B cell (primary cell): Measurements from ENCODE around the gene AIG1. TPM values are rescaled to one million over a fixed set of nuclear protein-coding genes. Genes with fewer than 3 reads are reported as not detected.

Source experiments
- ATAC-seq: fragments of 200-7000 bp; cut with Tn5 transposase; one replicate; pipeline ENCODE4 v1.10.0; 2021; ENCODE audit warnings: low read depth, mild to moderate bottlenecking, moderate number of reproducible peaks, moderate library complexity
- CTCF ChIA-PET: fragments of 350-600 bp; sonication (Branson Sonifier 250); formaldehyde crosslinking; loops from one replicate; lab custom pipeline; 2021; ENCODE audit warnings: antibody characterized with exemption, inconsistent platforms; lab: Charles Lee
- POLR2A ChIA-PET: fragments of 350-600 bp; sonication (Branson Sonifier 250); formaldehyde crosslinking; loops from one replicate; lab custom pipeline; 2021; ENCODE audit warnings: antibody characterized with exemption; lab: Charles Lee
- DNase-seq: peaks from one replicate; pipeline ENCODE4 v3.0.0; 2013
- H2AFZ ChIP-seq: 2 replicates; pipeline ENCODE4 v1.6.1; 2012; ENCODE audit warnings: mild to moderate bottlenecking, low read depth, low read length; ENCODE audit not compliant: insufficient read depth, poor library complexity, severe bottlenecking
- H3K27ac ChIP-seq, 2 donors: 1 replicate in 1 of 2; 2 replicates in 1 of 2; pipeline ENCODE4 v1.5.1; 2012 to 2013; ENCODE audit warnings: low read length in 2 of 2, mild to moderate bottlenecking in 2 of 2, moderate library complexity in 1 of 2
- H3K27me3 ChIP-seq, 4 experiments: fragments of 200-600 bp in 1 of 4; sonication (generic) in 1 of 4; replicated peaks in 1 of 4; 1 replicate in 2 of 4; 2 replicates in 2 of 4; pipeline versions ENCODE4 v1.6.1 to v1.7.0; 2013 to 2016; ENCODE audit warnings: low read length in 3 of 4, mild to moderate bottlenecking in 2 of 4, mixed read lengths in 1 of 4, moderate library complexity in 1 of 4; ENCODE audit not compliant: insufficient read depth in 4 of 4, control insufficient read depth in 3 of 4; ENCODE audit errors: control extremely low read depth in 1 of 4
- H3K36me3 ChIP-seq, 2 experiments: replicated peaks in 1 of 2; 1 replicate in 1 of 2; 2 replicates in 1 of 2; pipeline versions ENCODE4 v1.6.1 to v1.7.1; 2013; ENCODE audit warnings: low read length in 1 of 2; ENCODE audit not compliant: insufficient read depth in 2 of 2, control insufficient read depth in 1 of 2; ENCODE audit errors: control extremely low read depth in 1 of 2, extremely low read depth in 1 of 2
- H3K4me1 ChIP-seq, 2 donors: fragments of 200-600 bp in 1 of 2; sonication (generic) in 1 of 2; 1 replicate in 1 of 2; 2 replicates in 1 of 2; pipeline versions ENCODE4 v1.5.1 to v1.6.1; 2013 to 2017; ENCODE audit warnings: low read length in 2 of 2; ENCODE audit not compliant: control insufficient read depth in 2 of 2, insufficient read depth in 2 of 2
- H3K4me2 ChIP-seq: replicated peaks from 2 replicates; pipeline ENCODE3; 2012; ENCODE audit warnings: mild to moderate bottlenecking, low read depth, low read length; ENCODE audit not compliant: poor library complexity, severe bottlenecking
- H3K4me3 ChIP-seq, 5 experiments: fragments of 200-600 bp in 1 of 5; sonication (generic) in 1 of 5; 1 replicate in 3 of 5; 2 replicates in 2 of 5; pipeline versions ENCODE4 v1.5.1 to v1.7.0; 2011 to 2016; ENCODE audit warnings: low read length in 4 of 5, mild to moderate bottlenecking in 4 of 5, low read depth in 2 of 5, control low read depth in 1 of 5, moderate library complexity in 1 of 5; ENCODE audit not compliant: insufficient read depth in 1 of 5; ENCODE audit errors: control extremely low read depth in 1 of 5, extremely low read depth in 1 of 5
- H3K79me2 ChIP-seq: fragments of 200-600 bp; sonication (generic); one replicate; pipeline ENCODE4 v1.6.0; 2016; ENCODE audit warnings: low read length; ENCODE audit not compliant: control insufficient read depth, insufficient read depth
- H3K9ac ChIP-seq: fragments of 200-600 bp; sonication (generic); 2 replicates; pipeline ENCODE4 v1.6.1; 2017; ENCODE audit warnings: mild to moderate bottlenecking, low read length, moderate library complexity
- H3K9me3 ChIP-seq, 3 donors: one replicate each; pipeline versions ENCODE4 v1.6.1 to v1.7.1; 2013; ENCODE audit warnings: low read length in 2 of 3; ENCODE audit not compliant: control insufficient read depth in 2 of 3, insufficient read depth in 1 of 3; ENCODE audit errors: control extremely low read depth in 1 of 3
- H4K20me1 ChIP-seq: 2 replicates; pipeline ENCODE4 v1.6.0; 2012; ENCODE audit warnings: mild to moderate bottlenecking, low read length; ENCODE audit not compliant: insufficient read depth, control insufficient read depth, poor library complexity, severe bottlenecking
- H3K27ac Mint-ChIP-seq: one replicate; pipeline ENCODE4 v1.8.0; 2021; ENCODE audit warnings: mixed read lengths
- H3K27me3 Mint-ChIP-seq: one replicate; pipeline ENCODE4 v1.8.0; 2021; ENCODE audit warnings: mixed read lengths
- H3K4me1 Mint-ChIP-seq: one replicate; pipeline ENCODE4 v1.8.0; 2021; ENCODE audit warnings: mixed read lengths
- H3K4me3 Mint-ChIP-seq: one replicate; pipeline ENCODE4 v1.8.0; 2021; ENCODE audit warnings: mixed read lengths
- H3K9me3 Mint-ChIP-seq: one replicate; pipeline ENCODE4 v1.8.0; 2022; ENCODE audit warnings: mixed read lengths; ENCODE audit not compliant: insufficient read depth
- CTCF ChIP-seq: fragments of 200-600 bp; IDR thresholded peaks from one replicate; pipeline ENCODE4 v1.8.0; 2022; ENCODE audit warnings: antibody characterized with exemption, mild to moderate bottlenecking
- EZH2 ChIP-seq: IDR thresholded peaks from 2 replicates; pipeline ENCODE4 v1.6.1; 2012; ENCODE audit warnings: borderline replicate concordance, low read depth, mild to moderate bottlenecking, moderate library complexity, low read length; ENCODE audit not compliant: insufficient read depth, poor library complexity, severe bottlenecking
- WGBS: methylation state at CpG from one replicate; pipeline ENCODE4 v1.1.5; 2013; ENCODE audit warnings: missing lambda C conversion rate; ENCODE audit not compliant: insufficient coverage; 5-methylcytosine and 5-hydroxymethylcytosine counted together
- intact Hi-C: fragments of 100-400 bp; cut with micrococcal nuclease; formaldehyde crosslinking; loops from one replicate; pipeline ENCODE4 v1.10.0; 2022
- polyA plus RNA-seq: library from polyadenylated mRNA; depleted of rRNA; stranded (reverse); fragments of >200 nt; gene quantifications from 2 replicates; pipeline ENCODE4 v1.2.3, GENCODE V29; 2012
- total RNA-seq, 2 donors: library from RNA; stranded (reverse); fragments of 120-200 nt in 1 of 2; gene quantifications; 1 replicate in 1 of 2; 2 replicates in 1 of 2; pipeline versions ENCODE4 v1.2.3 to v1.2.4, GENCODE V29; 2013 to 2022

AIG1 gene
- total and polyA plus RNA-seq, 2 donors (not counting 1 experiment from before 2014, with no cell fraction given) = 7.0 to 9.0 TPM

GRCh38 chr6:143126574-143126941 lies 65.9 kb downstream of the AIG1 start:
- H3K9me3 Mint-ChIP-seq = peaks cover 4% of the 10 kb centered on the region

More at GRCh38 chr6:143126574-143126941, 65.9 kb downstream of the AIG1 start:
- Histone ChIP-seq H3K27me3 (no peaks in the 10 kb centered on the region), H3K9ac (no peak overlapping the region), H3K4me3 (no peak overlapping the region), H4K20me1 (no peaks in the 10 kb centered on the region), H3K4me1 (no peaks in the 10 kb centered on the region), H3K9me3 (peaks cover 1 to 7% (median 6%) of the 10 kb centered on the region in 3 donors), H2AFZ (no peak overlapping the region), H3K27ac (no peak overlapping the region), H3K36me3 (no peaks in the 10 kb centered on the region), H3K79me2 (no peaks in the 10 kb centered on the region), H3K4me2 (no peak overlapping the region)
- H3K4me1 Mint-ChIP-seq = no peaks in the 10 kb centered on the region
- ChIA-PET POLR2A (no interaction called here), CTCF (no interaction called here)
- H3K4me3 Mint-ChIP-seq = no peak overlapping the region
- TF ChIP-seq CTCF (no peak), EZH2 (no peak)
- no peak for DNase-seq
- no peak overlapping the region for H3K27ac Mint-ChIP-seq
- no peaks in the 10 kb centered on the region for H3K27me3 Mint-ChIP-seq
- WGBS = no CpG with 5 or more reads among the region's 1 CpG
- no peak for ATAC-seq
- intact Hi-C loops = no loop called here
